ENCODE data around the gene ZDHHC24. TPM values are rescaled to one million over a fixed set of nuclear protein-coding genes. Genes with fewer than 3 reads are reported as not detected.

Gene ZDHHC24
- total RNA-seq, 1 donor from 2014 or later = 4.1 TPM

- no peak overlapping the region for H2AFZ ChIP-seq (replicated peaks)
- H3K9ac ChIP-seq = no peak overlapping the region
- no peaks in the 10 kb centered on the region for H3K9me3 ChIP-seq (ENCODE audit: low read depth)
- H3K27me3 Mint-ChIP-seq (ENCODE audit: insufficient read depth, low read depth) = no peaks in the 10 kb centered on the region
- H3K36me3 Mint-ChIP-seq = no peaks in the 10 kb centered on the region
- no peaks in the 10 kb centered on the region for H3K27me3 ChIP-seq
- H3K27ac Mint-ChIP-seq = no peak overlapping the region
- no peaks in the 10 kb centered on the region for H3F3A ChIP-seq (ENCODE audit: low read depth)
- H3K4me2 ChIP-seq = no peak overlapping the region
- H3K9me3 Mint-ChIP-seq = no peaks in the 10 kb centered on the region
- H3K36me3 ChIP-seq = no peaks in the 10 kb centered on the region
- H4K20me1 ChIP-seq (ENCODE audit: low read depth) = no peaks in the 10 kb centered on the region
- no peak overlapping the region for H3K27ac ChIP-seq
- TF ChIP-seq CTCF (IDR thresholded peaks at IDR 0.05) (no peak), EZH2phosphoT487 (IDR thresholded peaks at IDR 0.05) (no peak), EZH2 (IDR thresholded peaks at IDR 0.05) (no peak)
- H3K4me1 ChIP-seq = no peaks in the 10 kb centered on the region
- no peak overlapping the region for H3K4me3 ChIP-seq
- no peak overlapping the region for H3K4me3 Mint-ChIP-seq
- no peaks in the 10 kb centered on the region for H3K79me2 ChIP-seq (ENCODE audit: low read depth)
- no peaks in the 10 kb centered on the region for H3K4me1 Mint-ChIP-seq
- DNase-seq (ENCODE audit: low spot score) = no peak
Measured at GRCh38 chr11:66559866-66560676, 14.2 kb upstream of the ZDHHC24 start.

GRCh38 chr11:66559142-66559865, 13.5 kb upstream of the ZDHHC24 start:
- Mint-ChIP-seq H3K36me3 (no peaks in the 10 kb centered on the region), H3K4me1 (no peaks in the 10 kb centered on the region), H3K27ac (no peak overlapping the region), H3K27me3 (ENCODE audit: insufficient read depth, low read depth) (no peaks in the 10 kb centered on the region), H3K4me3 (no peak overlapping the region), H3K9me3 (no peaks in the 10 kb centered on the region)
- Histone ChIP-seq H3K79me2 (ENCODE audit: low read depth) (no peaks in the 10 kb centered on the region), H3K9me3 (ENCODE audit: low read depth) (no peaks in the 10 kb centered on the region), H2AFZ (replicated peaks) (no peak overlapping the region), H3K4me3 (no peak overlapping the region), H3F3A (ENCODE audit: low read depth) (no peaks in the 10 kb centered on the region), H3K9ac (no peak overlapping the region), H4K20me1 (ENCODE audit: low read depth) (no peaks in the 10 kb centered on the region), H3K27ac (no peak overlapping the region), H3K27me3 (no peaks in the 10 kb centered on the region), H3K4me1 (no peaks in the 10 kb centered on the region), H3K36me3 (no peaks in the 10 kb centered on the region), H3K4me2 (no peak overlapping the region)
- no peak for TF ChIP-seq EZH2 (IDR thresholded peaks at IDR 0.05)
- no peak for TF ChIP-seq EZH2phosphoT487 (IDR thresholded peaks at IDR 0.05)
- no peak for TF ChIP-seq CTCF (IDR thresholded peaks at IDR 0.05)
- DNase-seq (ENCODE audit: low spot score) = no peak

- H3K27me3 ChIP-seq = no peaks in the 10 kb centered on the region
- no peak overlapping the region for H3K4me3 ChIP-seq
- no peaks in the 10 kb centered on the region for H3F3A ChIP-seq (ENCODE audit: low read depth)
- H3K27me3 Mint-ChIP-seq (ENCODE audit: insufficient read depth, low read depth) = peaks cover under 1% of the 10 kb centered on the region
- no peaks in the 10 kb centered on the region for H3K4me1 ChIP-seq
- no peaks in the 10 kb centered on the region for H3K4me1 Mint-ChIP-seq
- H3K27ac Mint-ChIP-seq = no peak overlapping the region
- no peak overlapping the region for H2AFZ ChIP-seq (replicated peaks)
- H3K79me2 ChIP-seq (ENCODE audit: low read depth) = no peaks in the 10 kb centered on the region
- DNase-seq (ENCODE audit: low spot score) = no peak
- H3K27ac ChIP-seq = no peak overlapping the region
- no peaks in the 10 kb centered on the region for H3K9me3 ChIP-seq (ENCODE audit: low read depth)
- H4K20me1 ChIP-seq (ENCODE audit: low read depth) = no peaks in the 10 kb centered on the region
- H3K9ac ChIP-seq = no peak overlapping the region
- H3K9me3 Mint-ChIP-seq = no peaks in the 10 kb centered on the region
- no peaks in the 10 kb centered on the region for H3K36me3 ChIP-seq
- no peak overlapping the region for H3K4me2 ChIP-seq
- no peak overlapping the region for H3K4me3 Mint-ChIP-seq
- H3K36me3 Mint-ChIP-seq = no peaks in the 10 kb centered on the region
- TF ChIP-seq EZH2 (IDR thresholded peaks at IDR 0.05) (no peak), EZH2phosphoT487 (IDR thresholded peaks at IDR 0.05) (no peak), CTCF (IDR thresholded peaks at IDR 0.05) (no peak)
Measured at GRCh38 chr11:66557733-66558326, 12.0 kb upstream of the ZDHHC24 start.

Measured in neural progenitor cell (in vitro differentiated cells).